ENCODE data around the gene TTLL12. TPM values are rescaled to one million over a fixed set of nuclear protein-coding genes. Genes with fewer than 3 reads are reported as not detected.

The TTLL12 gene
- total RNA-seq, 1 donor from 2014 or later = 21.4 TPM

DNA sequence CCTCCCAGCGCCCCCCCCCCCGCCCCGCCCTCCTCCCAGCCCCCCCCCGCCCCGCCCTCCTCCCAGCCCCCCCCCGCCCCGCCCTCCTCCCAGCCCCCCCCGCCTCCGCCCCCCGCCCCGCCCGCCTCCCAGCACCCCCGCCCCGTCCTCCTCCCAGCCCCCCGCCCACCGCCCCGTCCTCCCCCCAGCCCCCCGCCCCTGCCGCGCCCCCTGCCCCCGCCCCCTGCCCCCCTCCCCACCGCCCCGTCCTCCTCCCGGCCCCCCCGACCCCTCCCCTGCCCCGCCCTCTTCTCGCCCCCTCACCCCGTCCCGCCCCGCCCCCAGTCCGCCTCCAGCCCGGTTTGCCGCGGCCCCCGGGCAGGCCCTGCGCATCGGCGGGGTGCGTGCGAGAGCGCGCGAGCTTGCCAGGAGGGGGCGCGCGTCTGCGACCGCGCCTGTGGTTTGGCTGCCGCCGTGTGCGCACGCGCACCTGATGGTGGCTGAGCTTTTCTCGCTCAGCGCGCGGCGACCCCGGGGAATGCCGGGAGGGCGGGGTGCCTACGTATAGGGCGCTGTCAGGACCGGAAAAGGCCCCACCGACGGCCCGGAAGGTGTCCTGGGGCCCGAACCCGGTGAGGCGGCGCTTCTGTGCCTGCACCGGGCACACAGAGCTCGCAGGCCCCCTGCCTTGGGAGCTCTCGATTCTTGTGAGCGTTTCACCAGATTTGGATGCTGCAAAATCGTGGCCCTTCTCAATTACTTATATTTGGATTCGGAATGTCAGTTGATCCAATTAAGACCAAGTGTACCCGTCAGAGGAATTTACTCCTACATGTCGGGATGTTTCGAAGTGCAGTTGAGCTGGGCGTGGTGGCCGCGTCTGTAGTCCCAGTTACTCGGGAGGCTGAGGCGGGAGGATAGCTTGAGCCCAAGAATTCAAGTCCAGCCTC is 501 bp upstream of the TTLL12 start:
- Histone ChIP-seq H2AFZ (ENCODE audit: low read depth, low read length) (peak overlapping the region; percentile 95), H3K27ac (ENCODE audit: low read depth, low read length) (peak overlapping the region; percentile 93), H3K79me2 (ENCODE audit: insufficient read depth, low read length) (peaks cover 37% of the 10 kb centered on the region), H3K36me3 (ENCODE audit: insufficient read depth, low read length) (no peaks in the 10 kb centered on the region), H4K20me1 (ENCODE audit: insufficient read depth, low read length) (peaks cover 13% of the 10 kb centered on the region), H3K4me3 (ENCODE audit: insufficient read depth, low read depth, low read length) (peak overlapping the region; percentile 60), H3K9ac (ENCODE audit: low read length) (peak overlapping the region; percentile 80), H3K9me3 (ENCODE audit: insufficient read depth, low read depth, low read length) (peaks cover 3% of the 10 kb centered on the region), H3K4me2 (ENCODE audit: low read length) (peak overlapping the region; percentile 94), H3K4me1 (ENCODE audit: insufficient read depth, low read length) (peaks cover 28% of the 10 kb centered on the region), H3K27me3 (ENCODE audit: insufficient read depth, low read length) (peaks cover 8% of the 10 kb centered on the region)
- Mint-ChIP-seq H3K4me3 (ENCODE audit: unreplicated experiment) (peak overlapping the region; percentile 80), H3K27ac (ENCODE audit: unreplicated experiment) (peak overlapping the region; percentile 95), H3K36me3 (ENCODE audit: low read depth, unreplicated experiment) (no peaks in the 10 kb centered on the region), H3K4me1 (ENCODE audit: low read depth, unreplicated experiment) (peaks cover 10% of the 10 kb centered on the region), H3K27me3 (ENCODE audit: low read depth, unreplicated experiment) (no peaks in the 10 kb centered on the region), H3K9me3 (ENCODE audit: unreplicated experiment) (no peaks in the 10 kb centered on the region)
- no peak for FAIRE-seq
- peak; percentile 30 for TF ChIP-seq CTCF (IDR thresholded peaks at IDR 0.05; ENCODE audit: insufficient read depth, low read depth, low read length)
- no peak for TF ChIP-seq EZH2 (IDR thresholded peaks at IDR 0.05; ENCODE audit: insufficient read depth, low read length)
- DNase-seq (ENCODE audit: low read depth) = peak; percentile 79

GRCh38 chr22:43185860-43186261 is 1.1 kb downstream of the TTLL12 start:
- Mint-ChIP-seq H3K4me1 (ENCODE audit: low read depth, unreplicated experiment) (peaks cover 10% of the 10 kb centered on the region), H3K27ac (ENCODE audit: unreplicated experiment) (no peak overlapping the region), H3K36me3 (ENCODE audit: low read depth, unreplicated experiment) (peaks cover 2% of the 10 kb centered on the region), H3K4me3 (ENCODE audit: unreplicated experiment) (peak overlapping the region; percentile 77), H3K27me3 (ENCODE audit: low read depth, unreplicated experiment) (no peaks in the 10 kb centered on the region), H3K9me3 (ENCODE audit: unreplicated experiment) (no peaks in the 10 kb centered on the region)
- DNase-seq (ENCODE audit: low read depth) (no peak), FAIRE-seq (no peak)
- H3K4me1 ChIP-seq (ENCODE audit: insufficient read depth, low read length) = peaks cover 28% of the 10 kb centered on the region
- no peak overlapping the region for H3K27ac ChIP-seq (ENCODE audit: low read depth, low read length)
- TF ChIP-seq CTCF (IDR thresholded peaks at IDR 0.05; ENCODE audit: insufficient read depth, low read depth, low read length) (no peak), EZH2 (IDR thresholded peaks at IDR 0.05; ENCODE audit: insufficient read depth, low read length) (no peak)
- H3K4me3 ChIP-seq (ENCODE audit: insufficient read depth, low read depth, low read length) = peak overlapping the region; percentile 77
- H3K9me3 ChIP-seq (ENCODE audit: insufficient read depth, low read depth, low read length) = no peaks in the 10 kb centered on the region
- no peaks in the 10 kb centered on the region for H3K36me3 ChIP-seq (ENCODE audit: insufficient read depth, low read length)
- H3K27me3 ChIP-seq (ENCODE audit: insufficient read depth, low read length) = peaks cover 3% of the 10 kb centered on the region
- H3K79me2 ChIP-seq (ENCODE audit: insufficient read depth, low read length) = peaks cover 48% of the 10 kb centered on the region
- H3K4me2 ChIP-seq (ENCODE audit: low read length) = peak overlapping the region; percentile 98
- H4K20me1 ChIP-seq (ENCODE audit: insufficient read depth, low read length) = peaks cover 13% of the 10 kb centered on the region
- H2AFZ ChIP-seq (ENCODE audit: low read depth, low read length) = peak overlapping the region; percentile 68
- H3K9ac ChIP-seq (ENCODE audit: low read length) = peak overlapping the region; percentile 83

All from astrocyte (in vitro differentiated cells and primary cell).